ENCODE results near the gene ALPL.

The ALPL gene

DNA sequence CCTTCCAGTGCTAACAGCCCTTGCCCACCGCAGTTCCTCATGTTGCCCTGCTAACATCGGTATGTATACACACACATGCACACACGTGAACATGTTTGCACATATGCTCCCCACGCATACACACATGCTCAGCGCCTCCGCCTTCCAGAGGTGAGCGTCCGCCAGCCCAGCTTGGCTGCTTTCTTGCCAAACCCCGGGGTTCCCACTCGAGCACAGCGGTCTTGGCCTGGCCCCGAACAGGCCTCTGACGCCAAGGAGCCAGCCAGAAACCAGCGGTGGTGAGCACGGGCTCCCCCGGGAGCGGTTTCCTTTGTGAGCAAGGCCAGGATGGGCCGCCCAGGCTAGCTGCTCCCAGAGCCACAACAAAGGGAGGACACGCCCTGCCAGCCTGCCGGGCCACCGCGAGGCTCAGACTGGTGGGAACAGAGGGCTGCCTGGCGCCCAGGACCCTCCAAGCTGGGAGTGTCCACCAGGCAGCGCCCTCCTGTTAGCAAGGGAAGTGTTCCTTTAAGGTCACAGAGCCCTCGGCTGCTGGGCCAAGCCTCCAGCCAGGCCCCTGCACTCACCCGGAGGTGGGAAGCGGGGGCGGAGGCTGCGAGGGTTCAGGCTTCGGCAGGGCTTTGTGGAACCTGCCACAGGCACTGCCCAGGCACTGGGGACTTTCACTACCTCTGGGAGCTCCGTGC is 65.4 kb downstream of the ALPL start:
- ChIA-PET CTCF (interaction anchor here (0.6 to 3.0 kb wide), 8 partner anchors 9 to 1016 kb away, joined by 3 to 36 read pairs (median 3); partner anchors contain the start of gene ALPL), POLR2A (no interaction called here)
- H3K27ac ChIP-seq (ENCODE audit: extremely low read depth, low read depth, low read length): no peak overlapping the region; the same call in 1 of the 2 replicates
- TF ChIP-seq KLF1 (tag by site-specific recombination; IDR thresholded peaks at IDR 0.05) (peak; percentile 67), ZNF549 (tag by site-specific recombination; IDR thresholded peaks at IDR 0.05) (no peak), ZNF350 (tag by site-specific recombination; IDR thresholded peaks at IDR 0.05) (no peak), ZFP3 (tag by site-specific recombination; IDR thresholded peaks at IDR 0.05; ENCODE audit: low read depth) (no peak), KLF16 (tag by site-specific recombination; IDR thresholded peaks at IDR 0.05) (no peak), ZFHX2 (tag by site-specific recombination; conservative IDR thresholded peaks at IDR 0.05) (peak; percentile 78), EGR2 (tag by site-specific recombination; IDR thresholded peaks at IDR 0.05; ENCODE audit: low read depth) (peak; percentile 73; the same call in 1 of the 2 replicates), ZIC2 (tag by site-specific recombination; IDR thresholded peaks at IDR 0.05) (peak; percentile 80), ZBTB8A (tag by site-specific recombination; IDR thresholded peaks at IDR 0.05) (0 out of 2 replicates have a peak, but pooled peaks have one; percentile 23), BCL11A (tag by site-specific recombination; IDR thresholded peaks at IDR 0.05; ENCODE audit: low read depth) (no peak), ZNF416 (tag by site-specific recombination; IDR thresholded peaks at IDR 0.05) (no peak), YY2 (tag by site-specific recombination; IDR thresholded peaks at IDR 0.05) (no peak), ZNF174 (tag by site-specific recombination; IDR thresholded peaks at IDR 0.05) (no peak), ZNF561 (tag by site-specific recombination; IDR thresholded peaks at IDR 0.05; ENCODE audit: borderline replicate concordance) (no peak), ZNF423 (tag by site-specific recombination; IDR thresholded peaks at IDR 0.05) (0 out of 2 replicates have a peak, but pooled peaks have one; percentile 24), ZSCAN30 (tag by site-specific recombination; IDR thresholded peaks at IDR 0.05) (no peak), SCRT2 (tag by site-specific recombination; IDR thresholded peaks at IDR 0.05) (no peak), ZNF654 (tag by site-specific recombination; IDR thresholded peaks at IDR 0.05; ENCODE audit: low read depth) (no peak), ZNF10 (tag by site-specific recombination; IDR thresholded peaks at IDR 0.05) (no peak)
- TF ChIP-seq, protein P1, sequence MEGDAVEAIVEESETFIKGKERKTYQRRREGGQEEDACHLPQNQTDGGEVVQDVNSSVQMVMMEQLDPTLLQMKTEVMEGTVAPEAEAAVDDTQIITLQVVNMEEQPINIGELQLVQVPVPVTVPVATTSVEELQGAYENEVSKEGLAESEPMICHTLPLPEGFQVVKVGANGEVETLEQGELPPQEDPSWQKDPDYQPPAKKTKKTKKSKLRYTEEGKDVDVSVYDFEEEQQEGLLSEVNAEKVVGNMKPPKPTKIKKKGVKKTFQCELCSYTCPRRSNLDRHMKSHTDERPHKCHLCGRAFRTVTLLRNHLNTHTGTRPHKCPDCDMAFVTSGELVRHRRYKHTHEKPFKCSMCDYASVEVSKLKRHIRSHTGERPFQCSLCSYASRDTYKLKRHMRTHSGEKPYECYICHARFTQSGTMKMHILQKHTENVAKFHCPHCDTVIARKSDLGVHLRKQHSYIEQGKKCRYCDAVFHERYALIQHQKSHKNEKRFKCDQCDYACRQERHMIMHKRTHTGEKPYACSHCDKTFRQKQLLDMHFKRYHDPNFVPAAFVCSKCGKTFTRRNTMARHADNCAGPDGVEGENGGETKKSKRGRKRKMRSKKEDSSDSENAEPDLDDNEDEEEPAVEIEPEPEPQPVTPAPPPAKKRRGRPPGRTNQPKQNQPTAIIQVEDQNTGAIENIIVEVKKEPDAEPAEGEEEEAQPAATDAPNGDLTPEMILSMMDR (tag by site-specific recombination; IDR thresholded peaks at IDR 0.05): no peak
- TF ChIP-seq, protein P2, sequence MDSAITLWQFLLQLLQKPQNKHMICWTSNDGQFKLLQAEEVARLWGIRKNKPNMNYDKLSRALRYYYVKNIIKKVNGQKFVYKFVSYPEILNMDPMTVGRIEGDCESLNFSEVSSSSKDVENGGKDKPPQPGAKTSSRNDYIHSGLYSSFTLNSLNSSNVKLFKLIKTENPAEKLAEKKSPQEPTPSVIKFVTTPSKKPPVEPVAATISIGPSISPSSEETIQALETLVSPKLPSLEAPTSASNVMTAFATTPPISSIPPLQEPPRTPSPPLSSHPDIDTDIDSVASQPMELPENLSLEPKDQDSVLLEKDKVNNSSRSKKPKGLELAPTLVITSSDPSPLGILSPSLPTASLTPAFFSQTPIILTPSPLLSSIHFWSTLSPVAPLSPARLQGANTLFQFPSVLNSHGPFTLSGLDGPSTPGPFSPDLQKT (IDR thresholded peaks at IDR 0.05; ENCODE audit: borderline replicate concordance, low read depth, low read length): no peak
- TF ChIP-seq, protein P3, sequence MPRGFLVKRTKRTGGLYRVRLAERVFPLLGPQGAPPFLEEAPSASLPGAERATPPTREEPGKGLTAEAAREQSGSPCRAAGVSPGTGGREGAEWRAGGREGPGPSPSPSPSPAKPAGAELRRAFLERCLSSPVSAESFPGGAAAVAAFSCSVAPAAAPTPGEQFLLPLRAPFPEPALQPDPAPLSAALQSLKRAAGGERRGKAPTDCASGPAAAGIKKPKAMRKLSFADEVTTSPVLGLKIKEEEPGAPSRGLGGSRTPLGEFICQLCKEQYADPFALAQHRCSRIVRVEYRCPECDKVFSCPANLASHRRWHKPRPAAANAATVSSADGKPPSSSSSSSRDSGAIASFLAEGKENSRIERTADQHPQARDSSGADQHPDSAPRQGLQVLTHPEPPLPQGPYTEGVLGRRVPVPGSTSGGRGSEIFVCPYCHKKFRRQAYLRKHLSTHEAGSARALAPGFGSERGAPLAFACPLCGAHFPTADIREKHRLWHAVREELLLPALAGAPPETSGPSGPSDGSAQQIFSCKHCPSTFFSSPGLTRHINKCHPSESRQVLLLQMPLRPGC (tag by site-specific recombination; IDR thresholded peaks at IDR 0.05): no peak
- TF ChIP-seq, protein P4, sequence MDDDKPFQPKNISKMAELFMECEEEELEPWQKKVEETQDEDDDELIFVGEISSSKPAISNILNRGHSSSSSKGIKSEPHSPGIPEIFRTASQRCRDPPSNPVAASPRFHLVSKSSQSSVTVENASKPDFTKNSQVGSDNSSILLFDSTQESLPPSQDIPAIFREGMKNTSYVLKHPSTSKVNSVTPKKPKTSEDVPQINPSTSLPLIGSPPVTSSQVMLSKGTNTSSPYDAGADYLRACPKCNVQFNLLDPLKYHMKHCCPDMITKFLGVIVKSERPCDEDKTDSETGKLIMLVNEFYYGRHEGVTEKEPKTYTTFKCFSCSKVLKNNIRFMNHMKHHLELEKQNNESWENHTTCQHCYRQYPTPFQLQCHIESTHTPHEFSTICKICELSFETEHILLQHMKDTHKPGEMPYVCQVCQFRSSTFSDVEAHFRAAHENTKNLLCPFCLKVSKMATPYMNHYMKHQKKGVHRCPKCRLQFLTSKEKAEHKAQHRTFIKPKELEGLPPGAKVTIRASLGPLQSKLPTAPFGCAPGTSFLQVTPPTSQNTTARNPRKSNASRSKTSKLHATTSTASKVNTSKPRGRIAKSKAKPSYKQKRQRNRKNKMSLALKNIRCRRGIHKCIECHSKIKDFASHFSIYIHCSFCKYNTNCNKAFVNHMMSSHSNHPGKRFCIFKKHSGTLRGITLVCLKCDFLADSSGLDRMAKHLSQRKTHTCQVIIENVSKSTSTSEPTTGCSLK (tag by site-specific recombination; IDR thresholded peaks at IDR 0.05): no peak
- TF ChIP-seq, protein P5, sequence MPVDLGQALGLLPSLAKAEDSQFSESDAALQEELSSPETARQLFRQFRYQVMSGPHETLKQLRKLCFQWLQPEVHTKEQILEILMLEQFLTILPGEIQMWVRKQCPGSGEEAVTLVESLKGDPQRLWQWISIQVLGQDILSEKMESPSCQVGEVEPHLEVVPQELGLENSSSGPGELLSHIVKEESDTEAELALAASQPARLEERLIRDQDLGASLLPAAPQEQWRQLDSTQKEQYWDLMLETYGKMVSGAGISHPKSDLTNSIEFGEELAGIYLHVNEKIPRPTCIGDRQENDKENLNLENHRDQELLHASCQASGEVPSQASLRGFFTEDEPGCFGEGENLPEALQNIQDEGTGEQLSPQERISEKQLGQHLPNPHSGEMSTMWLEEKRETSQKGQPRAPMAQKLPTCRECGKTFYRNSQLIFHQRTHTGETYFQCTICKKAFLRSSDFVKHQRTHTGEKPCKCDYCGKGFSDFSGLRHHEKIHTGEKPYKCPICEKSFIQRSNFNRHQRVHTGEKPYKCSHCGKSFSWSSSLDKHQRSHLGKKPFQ (tag by site-specific recombination; IDR thresholded peaks at IDR 0.05): no peak
- TF ChIP-seq, protein P6, sequence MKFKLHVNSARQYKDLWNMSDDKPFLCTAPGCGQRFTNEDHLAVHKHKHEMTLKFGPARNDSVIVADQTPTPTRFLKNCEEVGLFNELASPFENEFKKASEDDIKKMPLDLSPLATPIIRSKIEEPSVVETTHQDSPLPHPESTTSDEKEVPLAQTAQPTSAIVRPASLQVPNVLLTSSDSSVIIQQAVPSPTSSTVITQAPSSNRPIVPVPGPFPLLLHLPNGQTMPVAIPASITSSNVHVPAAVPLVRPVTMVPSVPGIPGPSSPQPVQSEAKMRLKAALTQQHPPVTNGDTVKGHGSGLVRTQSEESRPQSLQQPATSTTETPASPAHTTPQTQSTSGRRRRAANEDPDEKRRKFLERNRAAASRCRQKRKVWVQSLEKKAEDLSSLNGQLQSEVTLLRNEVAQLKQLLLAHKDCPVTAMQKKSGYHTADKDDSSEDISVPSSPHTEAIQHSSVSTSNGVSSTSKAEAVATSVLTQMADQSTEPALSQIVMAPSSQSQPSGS (tag by site-specific recombination; IDR thresholded peaks at IDR 0.05; ENCODE audit: low read depth): no peak
- TF ChIP-seq, protein P7, sequence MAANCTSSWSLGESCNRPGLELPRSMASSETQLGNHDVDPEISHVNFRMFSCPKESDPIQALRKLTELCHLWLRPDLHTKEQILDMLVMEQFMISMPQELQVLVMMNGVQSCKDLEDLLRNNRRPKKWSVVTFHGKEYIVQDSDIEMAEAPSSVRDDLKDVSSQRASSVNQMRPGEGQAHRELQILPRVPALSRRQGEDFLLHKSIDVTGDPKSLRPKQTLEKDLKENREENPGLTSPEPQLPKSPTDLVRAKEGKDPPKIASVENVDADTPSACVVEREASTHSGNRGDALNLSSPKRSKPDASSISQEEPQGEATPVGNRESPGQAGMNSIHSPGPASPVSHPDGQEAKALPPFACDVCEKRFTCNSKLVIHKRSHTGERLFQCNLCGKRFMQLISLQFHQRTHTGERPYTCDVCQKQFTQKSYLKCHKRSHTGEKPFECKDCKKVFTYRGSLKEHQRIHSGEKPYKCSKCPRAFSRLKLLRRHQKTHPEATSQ (tag by site-specific recombination; IDR thresholded peaks at IDR 0.05): no peak

More for the DNA sequence above, 65.4 kb downstream of the ALPL start:
- Histone ChIP-seq H3K4me1 (ENCODE audit: control insufficient read depth, insufficient read depth, low read length) (no peaks in the 10 kb centered on the region; the same call in 1 of the 2 replicates), H3K36me3 (ENCODE audit: control insufficient read depth in 2 of 2, insufficient read depth in 1 of 2, low read length in 2 of 2) (no peaks in the 10 kb centered on the region), H3K4me3 (ENCODE audit: low read depth, low read length) (no peak overlapping the region), H3K9me3 (ENCODE audit: control insufficient read depth, insufficient read depth, low read depth, low read length) (no peaks in the 10 kb centered on the region)
